SK-N-SH (cell line): ENCODE data around the gene EPB41L4B. TPM values are rescaled to one million over a fixed set of nuclear protein-coding genes. Genes with fewer than 3 reads are reported as not detected.

Experiments
- CTCF ChIA-PET: fragments of 300-600, 350-600 bp; formaldehyde crosslinking; extraction: SDS; loops from one replicate; lab custom pipeline; 2021; lab: Yijun Ruan, JAX
- POLR2A ChIA-PET: fragments of 350-600 bp; sonication (Branson Sonifier 250); formaldehyde crosslinking; extraction: SDS; loops from one replicate; lab custom pipeline; 2020; ENCODE audit warnings: antibody characterized with exemption, inconsistent platforms; lab: Yijun Ruan, JAX
- DNase-seq: peaks from one replicate; pipeline ENCODE4 v3.0.0; 2012
- H2AFZ ChIP-seq: fragments of 200-600 bp; sonication (generic); 2 replicates; pipeline ENCODE4 v1.8.1; 2016; ENCODE audit warnings: antibody characterized with exemption, mild to moderate bottlenecking, low read depth
- H3F3A ChIP-seq: fragments of 200-600 bp; sonication (generic); replicated peaks from 2 replicates; pipeline ENCODE3; 2016; ENCODE audit warnings: antibody characterized with exemption, mild to moderate bottlenecking; ENCODE audit not compliant: insufficient read depth
- H3K27ac ChIP-seq, 2 experiments: fragments of 200-500 bp in 1 of 2; fragments of 200-600 bp in 1 of 2; sonication (Bioruptor generic) in 1 of 2; sonication (generic), shearing (Covaris generic) in 1 of 2; 2 replicates each; pipeline versions ENCODE4 v1.5.1 to v1.6.1; 2014 to 2016; ENCODE audit warnings: low read depth in 2 of 2, inconsistent platforms in 1 of 2, low read length in 1 of 2, mild to moderate bottlenecking in 1 of 2, mixed read lengths in 1 of 2
- H3K27me3 ChIP-seq: fragments of 200-600 bp; sonication (generic), shearing (Covaris generic); 2 replicates; pipeline ENCODE4 v1.6.1; 2016; ENCODE audit warnings: mixed run types; ENCODE audit not compliant: insufficient read depth
- H3K36me3 ChIP-seq, 2 experiments: fragments of 200-500 bp in 1 of 2; fragments of 200-600 bp in 1 of 2; sonication (Bioruptor generic) in 1 of 2; sonication (generic) in 1 of 2; replicated peaks in 1 of 2; 2 replicates each; pipeline versions ENCODE3 to v1.5.1; 2014 to 2016; ENCODE audit warnings: low read length in 1 of 2, mild to moderate bottlenecking in 1 of 2; ENCODE audit not compliant: insufficient read depth in 2 of 2, control insufficient read depth in 1 of 2
- H3K4me1 ChIP-seq, 2 experiments: fragments of 200-500 bp in 1 of 2; fragments of 200-600 bp in 1 of 2; sonication (Bioruptor generic) in 1 of 2; sonication (generic), shearing (Covaris generic) in 1 of 2; 2 replicates each; pipeline versions ENCODE4 v1.5.1 to v1.6.1; 2014 to 2016; ENCODE audit warnings: low read depth in 1 of 2, low read length in 1 of 2, mixed run types in 1 of 2; ENCODE audit not compliant: insufficient read depth in 2 of 2, control insufficient read depth in 1 of 2
- H3K4me2 ChIP-seq: fragments of 200-600 bp; sonication (generic), shearing (Covaris generic); 2 replicates; pipeline ENCODE4 v1.6.1; 2017; ENCODE audit warnings: mixed run types
- H3K4me3 ChIP-seq, 2 experiments: fragments of 200-500 bp in 1 of 2; fragments of 200-600 bp in 1 of 2; sonication (Bioruptor generic) in 1 of 2; sonication (generic), shearing (Covaris generic) in 1 of 2; 2 replicates each; pipeline versions ENCODE4 v1.5.1 to v1.8.1; 2014 to 2016; ENCODE audit warnings: low read depth in 2 of 2, inconsistent platforms in 1 of 2, low read length in 1 of 2, mild to moderate bottlenecking in 1 of 2, mixed read lengths in 1 of 2, moderate library complexity in 1 of 2
- H3K79me2 ChIP-seq: fragments of 200-600 bp; sonication (generic); 2 replicates; pipeline ENCODE4 v1.8.1; 2017; ENCODE audit warnings: mild to moderate bottlenecking; ENCODE audit not compliant: insufficient read depth
- H3K9ac ChIP-seq: fragments of 200-600 bp; sonication (generic); 2 replicates; pipeline ENCODE4 v1.6.1; 2017; ENCODE audit warnings: mixed run types
- H3K9me2 ChIP-seq: fragments of 200-600 bp; sonication (generic); 2 replicates; pipeline ENCODE4 v1.6.1; 2017; ENCODE audit warnings: mixed run types
- H3K9me3 ChIP-seq: fragments of 200-600 bp; sonication (generic); 2 replicates; pipeline ENCODE4 v1.6.1; 2017; ENCODE audit warnings: mixed run types, mild to moderate bottlenecking, moderate library complexity
- H4K20me1 ChIP-seq: fragments of 200-600 bp; sonication (generic); 2 replicates; pipeline ENCODE4 v1.6.1; 2017; ENCODE audit warnings: mild to moderate bottlenecking, mixed run types; ENCODE audit not compliant: insufficient read depth
- ELF1 ChIP-seq: IDR thresholded peaks from 2 replicates; pipeline ENCODE4 v1.4.0; 2012
- EZH2phosphoT487 ChIP-seq: fragments of 200-600 bp; sonication (generic); IDR thresholded peaks from 2 replicates; pipeline ENCODE4 v1.6.1; 2017; ENCODE audit warnings: low read depth, mixed run types, mild to moderate bottlenecking, antibody characterized with exemption, moderate library complexity, borderline replicate concordance
- FOSL2 ChIP-seq: IDR thresholded peaks from 2 replicates; pipeline ENCODE4 v1.4.0; 2012; ENCODE audit warnings: low read depth, mild to moderate bottlenecking, moderate library complexity, borderline replicate concordance
- FOXM1 ChIP-seq: IDR thresholded peaks from 2 replicates; pipeline ENCODE4 v1.4.0; 2012; ENCODE audit warnings: low read depth, mild to moderate bottlenecking
- GABPA ChIP-seq: IDR thresholded peaks from 2 replicates; pipeline ENCODE4 v1.4.0; 2012; ENCODE audit warnings: low read depth, mild to moderate bottlenecking
- GATA2 ChIP-seq: sonication (generic); formaldehyde crosslinking; IDR thresholded peaks from 2 replicates; pipeline ENCODE4 v1.5.0; 2020; ENCODE audit warnings: mild to moderate bottlenecking, missing genetic modification reagents
- JUND ChIP-seq: IDR thresholded peaks from 2 replicates; pipeline ENCODE4 v1.4.0; 2012
- MAX ChIP-seq: IDR thresholded peaks from 2 replicates; pipeline ENCODE4 v1.4.0; 2012; ENCODE audit warnings: low read depth
- MXI1 ChIP-seq: IDR thresholded peaks from 2 replicates; pipeline ENCODE4 v1.6.1; 2012; ENCODE audit warnings: mild to moderate bottlenecking, low read depth, low read length, improper control_type of control experiment
- NFIC ChIP-seq: IDR thresholded peaks from 2 replicates; pipeline ENCODE4 v1.4.0; 2012; ENCODE audit warnings: borderline replicate concordance
- RAD21 ChIP-seq: IDR thresholded peaks from 2 replicates; pipeline ENCODE4 v1.6.1; 2012; ENCODE audit warnings: mild to moderate bottlenecking, low read length
- RCOR1 ChIP-seq: fragments of 150-350 bp; IDR thresholded peaks from 2 replicates; pipeline ENCODE4 v1.6.1; 2017; ENCODE audit warnings: antibody characterized with exemption, low read length
- RFX5 ChIP-seq: IDR thresholded peaks from 2 replicates; pipeline ENCODE4 v1.6.1; 2012; ENCODE audit warnings: mild to moderate bottlenecking, improper control_type of control experiment, low read length
- RXRA ChIP-seq: IDR thresholded peaks from 2 replicates; pipeline ENCODE4 v1.4.0; 2012; ENCODE audit warnings: low read depth, mild to moderate bottlenecking, borderline replicate concordance
- SIN3A ChIP-seq: IDR thresholded peaks from 2 replicates; pipeline ENCODE4 v1.6.1; 2012; ENCODE audit warnings: low read depth, mild to moderate bottlenecking, low read length, moderate library complexity, borderline replicate concordance
- USF1 ChIP-seq: IDR thresholded peaks from 2 replicates; pipeline ENCODE4 v1.4.0; 2012; ENCODE audit warnings: low read depth, borderline replicate concordance
- WGBS: methylation state at CpG from one replicate; pipeline ENCODE4 v1.1.6; 2017; ENCODE audit warnings: low lambda C conversion rate; 5-methylcytosine and 5-hydroxymethylcytosine counted together
- polyA plus RNA-seq, 3 experiments: library from polyadenylated mRNA; depleted of rRNA; stranded (reverse); fragments of >200 nt; gene quantifications; 2 replicates each; pipeline ENCODE4 v1.2.3, GENCODE V29; 2012
- TF ChIP-seq, protein P1 (sequence below): fragments of 150-350 bp; IDR thresholded peaks from 2 replicates; pipeline ENCODE4 v1.6.1; 2016; ENCODE audit warnings: mild to moderate bottlenecking, low read depth, low read length

Gene EPB41L4B
- polyA plus RNA-seq, 1 of the 3 experiments (the other 2 are of a cell fraction): 0.59 TPM

GRCh38 chr9:109346904-109347303, 26.0 kb upstream of the EPB41L4B start:
- Histone ChIP-seq H3K9ac (no peak overlapping the region), H3K79me2 (no peaks in the 10 kb centered on the region), H3K36me3 (no peaks in the 10 kb centered on the region), H3K9me2 (no peaks in the 10 kb centered on the region), H3K27ac (no peak overlapping the region), H3K4me1 (no peaks in the 10 kb centered on the region; a peak in 1 of 4 replicates), H3F3A (peaks cover 12% of the 10 kb centered on the region), H2AFZ (no peak overlapping the region), H4K20me1 (no peaks in the 10 kb centered on the region; the same call in 1 of the 2 replicates), H3K4me3 (no peak overlapping the region), H3K27me3 (peaks cover 7% of the 10 kb centered on the region), H3K4me2 (no peak overlapping the region), H3K9me3 (no peaks in the 10 kb centered on the region)
- CTCF ChIA-PET: no interaction called here
- no peak for DNase-seq
- TF ChIP-seq MAX: no peak
- no peak for TF ChIP-seq RFX5
- TF ChIP-seq MXI1: no peak
- TF ChIP-seq USF1: no peak
- no peak for TF ChIP-seq FOSL2
- WGBS: 70% methylated on average over 3 of the region's 3 CpGs
- POLR2A ChIA-PET: no interaction called here

DNA sequence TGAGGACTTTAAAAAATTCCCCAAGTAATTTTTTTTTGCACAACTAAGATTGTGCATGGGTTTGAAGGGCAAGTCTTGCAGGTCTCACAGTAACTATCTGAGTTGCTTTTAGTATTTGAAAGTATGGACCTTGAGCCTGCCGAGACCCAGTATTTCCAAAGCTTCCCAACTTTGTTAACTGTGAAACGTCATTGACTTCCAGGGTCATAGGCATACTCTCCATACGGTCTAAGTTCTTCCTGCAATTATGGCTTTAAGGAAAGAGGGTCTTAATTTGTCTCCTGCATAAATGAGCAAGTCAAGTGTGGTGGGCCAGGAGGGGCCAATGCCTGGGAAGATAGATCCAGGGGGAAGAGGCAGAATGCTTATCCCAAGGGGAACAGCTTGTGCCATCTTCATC, 24.0 kb upstream of the EPB41L4B start:
- H3K79me2 ChIP-seq: no peaks in the 10 kb centered on the region
- no peak overlapping the region for H3K4me3 ChIP-seq
- no peak overlapping the region for H3K27ac ChIP-seq
- H3K4me1 ChIP-seq: no peaks in the 10 kb centered on the region; a peak in 1 of 4 replicates
- H3K9me3 ChIP-seq: no peaks in the 10 kb centered on the region
- H3K4me2 ChIP-seq: no peak overlapping the region
- H3K36me3 ChIP-seq: no peaks in the 10 kb centered on the region
- WGBS: 51% methylated on average over 3 of the region's 3 CpGs
- no peak overlapping the region for H3K9ac ChIP-seq
- ChIA-PET POLR2A (interaction anchor here (0.6 kb wide), 1 partner anchor 15 kb away, joined by 3 read pairs; no protein-coding TSS in a partner anchor), CTCF (interaction anchor here (0.9 to 1.3 kb wide), 3 partner anchors 10 to 213 kb away, joined by 3 to 4 read pairs (median 4); no protein-coding TSS in a partner anchor)
- no peak overlapping the region for H2AFZ ChIP-seq
- H3K9me2 ChIP-seq: no peaks in the 10 kb centered on the region
- TF ChIP-seq RCOR1 (no peak), RFX5 (no peak), JUND (no peak), NFIC (no peak), GATA2 (CRISPR knock-in tag) (no peak), SIN3A (no peak), RAD21 (no peak), ELF1 (no peak), RXRA (no peak), EZH2phosphoT487 (no peak), FOXM1 (no peak), GABPA (no peak)
- TF ChIP-seq, protein P1, sequence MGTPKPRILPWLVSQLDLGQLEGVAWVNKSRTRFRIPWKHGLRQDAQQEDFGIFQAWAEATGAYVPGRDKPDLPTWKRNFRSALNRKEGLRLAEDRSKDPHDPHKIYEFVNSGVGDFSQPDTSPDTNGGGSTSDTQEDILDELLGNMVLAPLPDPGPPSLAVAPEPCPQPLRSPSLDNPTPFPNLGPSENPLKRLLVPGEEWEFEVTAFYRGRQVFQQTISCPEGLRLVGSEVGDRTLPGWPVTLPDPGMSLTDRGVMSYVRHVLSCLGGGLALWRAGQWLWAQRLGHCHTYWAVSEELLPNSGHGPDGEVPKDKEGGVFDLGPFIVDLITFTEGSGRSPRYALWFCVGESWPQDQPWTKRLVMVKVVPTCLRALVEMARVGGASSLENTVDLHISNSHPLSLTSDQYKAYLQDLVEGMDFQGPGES: no peak
- no peak for DNase-seq
- H3K27me3 ChIP-seq: peaks cover 7% of the 10 kb centered on the region
- H3F3A ChIP-seq: peaks cover 11% of the 10 kb centered on the region
- no peaks in the 10 kb centered on the region; the same call in 1 of the 2 replicates for H4K20me1 ChIP-seq
